Lung (tissue), 12 donors: Measurements from ENCODE around the gene TBC1D22A. TPM values are rescaled to one million over a fixed set of nuclear protein-coding genes. Genes with fewer than 3 reads are reported as not detected.

ENCODE experiments used
- ATAC-seq: fragments of 200-7000 bp; cut with Tn5 transposase; one replicate; pipeline ENCODE4 v1.9.1; 2020; ENCODE audit warnings: moderate number of reproducible peaks; ENCODE audit not compliant: insufficient read depth, low FRiP score
- DNase-seq, 3 donors: peaks; one replicate each; pipeline ENCODE4 v3.0.0-alpha.2; 2013 to 2017
- H3K27ac ChIP-seq, 2 donors: one replicate each; pipeline ENCODE4 v1.5.1; 2013; ENCODE audit warnings: mild to moderate bottlenecking in 2 of 2, moderate library complexity in 2 of 2, control low read depth in 1 of 2, inconsistent platforms in 1 of 2, low read depth in 1 of 2, low read length in 1 of 2
- H3K27me3 ChIP-seq, 3 donors: one replicate each; pipeline ENCODE4 v1.5.1; 2013; ENCODE audit warnings: low read length in 2 of 3; ENCODE audit not compliant: control insufficient read depth in 3 of 3, insufficient read depth in 3 of 3
- H3K36me3 ChIP-seq, 4 donors: one replicate each; pipeline ENCODE4 v1.5.1; 2013; ENCODE audit warnings: low read length in 4 of 4, mild to moderate bottlenecking in 1 of 4, moderate library complexity in 1 of 4; ENCODE audit not compliant: control insufficient read depth in 4 of 4, insufficient read depth in 4 of 4
- H3K4me1 ChIP-seq, 5 donors: one replicate each; pipeline ENCODE4 v1.5.1; 2013; ENCODE audit warnings: low read length in 5 of 5, mild to moderate bottlenecking in 2 of 5, moderate library complexity in 1 of 5; ENCODE audit not compliant: control insufficient read depth in 5 of 5, insufficient read depth in 5 of 5
- H3K4me3 ChIP-seq: one replicate; pipeline ENCODE4 v1.5.1; 2013; ENCODE audit warnings: mild to moderate bottlenecking, control low read depth, moderate library complexity
- H3K9ac ChIP-seq, 2 donors: one replicate each; pipeline ENCODE4 v1.5.1; 2013; ENCODE audit warnings: low read length in 2 of 2, control low read depth in 1 of 2; ENCODE audit not compliant: insufficient read depth in 1 of 2
- H3K9me3 ChIP-seq, 4 donors: one replicate each; pipeline ENCODE4 v1.5.1; 2013; ENCODE audit warnings: low read length in 3 of 4, mild to moderate bottlenecking in 1 of 4, moderate library complexity in 1 of 4; ENCODE audit not compliant: control insufficient read depth in 4 of 4, insufficient read depth in 3 of 4
- WGBS, 2 donors: extraction: QIAGEN DNeasy Blood & Tissue Kit; methylation state at CpG; one replicate each; pipeline ENCODE4 v1.1.7; 2013; 5-methylcytosine and 5-hydroxymethylcytosine counted together
- polyA plus RNA-seq, 2 donors: library from polyadenylated mRNA; stranded (reverse); fragments of 200-250 nt; gene quantifications; one replicate each; pipeline ENCODE4 v1.2.1, GENCODE V29; 2013
- total RNA-seq, 2 donors: library from RNA; depleted of rRNA in 1 of 2; stranded (reverse); fragments of >200 nt in 1 of 2; gene quantifications; one replicate each; pipeline ENCODE4 v1.2.1, GENCODE V29; 2014 to 2021
- TF ChIP-seq, protein P1 (sequence below): IDR thresholded peaks from 2 replicates; pipeline ENCODE4 v1.5.1; 2012; ENCODE audit warnings: mild to moderate bottlenecking; ENCODE audit errors: control extremely low read depth, extremely low read depth
- donor health status: control.
- donor health status: control.
- donor health status: Bipolar disorder and iron deficiency.
- donor health status: healthy.
- donor health status: DM: yes; HTN: yes; CAD: no.

The TBC1D22A gene
- total and polyA plus RNA-seq, 4 donors = 20.2 to 38.4 (median 21.0) TPM

DNA sequence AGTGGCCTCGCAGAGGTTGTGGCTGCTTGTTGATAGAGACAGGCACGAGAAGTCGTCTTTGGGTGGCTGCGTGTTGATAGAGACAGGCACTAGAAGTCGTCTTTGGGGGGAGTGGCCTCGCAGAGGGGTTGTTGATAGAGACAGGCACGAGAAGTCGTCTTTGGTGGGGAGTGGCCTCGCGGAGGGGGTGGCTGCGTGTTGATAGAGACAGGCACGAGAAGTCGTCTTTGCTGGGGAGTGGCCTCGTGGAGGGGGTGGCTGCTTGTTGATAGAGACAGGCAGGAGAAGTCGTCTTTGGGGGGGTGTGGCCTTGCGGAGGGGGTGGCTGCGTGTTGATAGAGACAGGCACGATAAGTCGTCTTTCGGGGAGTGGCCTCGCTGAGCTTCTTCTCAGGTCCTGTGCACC lies 328.8 kb downstream of the TBC1D22A start:
- H3K27me3 ChIP-seq = no peaks in the 10 kb centered on the region
- DNase-seq = no peak
- peaks cover 0 to 22% (median 3%) of the 10 kb centered on the region in 5 donors for H3K4me1 ChIP-seq
- WGBS, 2 donors = 26 to 29% methylated on average over 19 to 21 of the region's 21 CpGs
- no peak overlapping the region for H3K4me3 ChIP-seq
- TF ChIP-seq, protein P1, sequence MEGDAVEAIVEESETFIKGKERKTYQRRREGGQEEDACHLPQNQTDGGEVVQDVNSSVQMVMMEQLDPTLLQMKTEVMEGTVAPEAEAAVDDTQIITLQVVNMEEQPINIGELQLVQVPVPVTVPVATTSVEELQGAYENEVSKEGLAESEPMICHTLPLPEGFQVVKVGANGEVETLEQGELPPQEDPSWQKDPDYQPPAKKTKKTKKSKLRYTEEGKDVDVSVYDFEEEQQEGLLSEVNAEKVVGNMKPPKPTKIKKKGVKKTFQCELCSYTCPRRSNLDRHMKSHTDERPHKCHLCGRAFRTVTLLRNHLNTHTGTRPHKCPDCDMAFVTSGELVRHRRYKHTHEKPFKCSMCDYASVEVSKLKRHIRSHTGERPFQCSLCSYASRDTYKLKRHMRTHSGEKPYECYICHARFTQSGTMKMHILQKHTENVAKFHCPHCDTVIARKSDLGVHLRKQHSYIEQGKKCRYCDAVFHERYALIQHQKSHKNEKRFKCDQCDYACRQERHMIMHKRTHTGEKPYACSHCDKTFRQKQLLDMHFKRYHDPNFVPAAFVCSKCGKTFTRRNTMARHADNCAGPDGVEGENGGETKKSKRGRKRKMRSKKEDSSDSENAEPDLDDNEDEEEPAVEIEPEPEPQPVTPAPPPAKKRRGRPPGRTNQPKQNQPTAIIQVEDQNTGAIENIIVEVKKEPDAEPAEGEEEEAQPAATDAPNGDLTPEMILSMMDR = no peak
- H3K9me3 ChIP-seq = no peaks in the 10 kb centered on the region
- no peak for ATAC-seq
- H3K9ac ChIP-seq = peak overlapping the region in 1 of 2 donors; percentile 40
- H3K36me3 ChIP-seq = no peaks in the 10 kb centered on the region
- H3K27ac ChIP-seq = no peak overlapping the region

DNA sequence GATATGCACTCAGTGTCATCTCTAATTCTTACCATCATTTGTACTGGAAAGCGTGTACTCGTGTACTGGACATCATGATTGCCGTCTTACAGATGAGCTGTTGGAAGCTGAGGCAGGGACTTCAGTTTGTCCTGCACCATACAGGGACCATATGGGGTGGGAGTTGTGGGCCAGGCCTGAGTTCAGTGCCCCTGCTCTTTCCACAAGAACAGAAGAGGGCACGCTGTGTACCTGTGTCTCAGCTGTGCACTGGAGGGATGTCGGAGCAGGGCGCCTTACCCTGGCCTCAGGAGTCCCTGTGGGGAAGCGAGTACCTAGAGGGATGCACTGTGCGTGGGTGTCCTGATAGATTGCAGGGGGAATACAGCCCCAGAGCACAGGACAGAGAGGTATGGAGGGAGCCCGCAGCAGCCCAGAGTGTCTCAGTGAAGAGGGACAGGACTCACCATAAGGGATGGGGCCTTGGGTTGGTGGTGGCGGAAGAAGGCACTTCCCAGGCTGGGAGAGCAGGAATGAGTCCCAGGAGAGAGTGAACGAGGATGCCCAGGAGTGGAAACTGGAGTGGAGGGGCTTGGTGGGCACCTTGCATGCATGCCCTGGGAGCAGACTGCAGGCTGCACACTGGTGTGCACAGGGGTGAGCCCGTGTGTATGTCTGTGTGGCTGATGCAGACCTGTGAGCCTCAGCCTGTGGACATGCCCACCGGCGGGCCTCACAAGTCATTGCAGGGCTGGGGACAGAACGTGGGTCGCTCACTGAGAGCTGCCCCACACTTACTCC lies 329.7 kb downstream of the TBC1D22A start:
- WGBS, 2 donors = 96 to 98% methylated on average over 16 of the region's 16 CpGs
- ATAC-seq (no peak), DNase-seq (no peak)
- Histone ChIP-seq H3K4me1 (peaks cover 0 to 22% (median 3%) of the 10 kb centered on the region in 5 donors), H3K4me3 (no peak overlapping the region), H3K9ac (no peak overlapping the region), H3K27ac (no peak overlapping the region), H3K27me3 (no peaks in the 10 kb centered on the region), H3K9me3 (no peaks in the 10 kb centered on the region), H3K36me3 (no peaks in the 10 kb centered on the region)
- TF ChIP-seq, protein P1 = no peak

DNA sequence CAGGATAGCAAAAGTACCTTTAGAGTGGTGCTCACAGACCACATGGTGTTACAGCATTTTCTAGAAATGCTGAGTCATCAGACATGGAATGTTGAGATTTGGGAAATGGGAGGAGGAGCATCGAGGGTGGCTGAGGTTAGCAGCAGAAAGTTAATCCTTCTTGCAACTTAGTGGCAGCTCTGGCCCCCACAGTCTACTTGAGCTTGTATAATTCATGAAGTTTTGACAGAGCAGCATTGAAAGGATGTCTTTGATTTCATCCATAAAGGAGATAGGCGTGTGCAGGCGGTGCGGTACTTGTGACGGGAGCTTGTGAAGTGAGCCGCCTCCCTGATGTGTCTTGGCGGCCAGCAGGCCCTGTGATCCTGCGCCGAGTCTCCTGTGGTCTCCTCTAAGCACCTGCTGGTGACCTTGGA lies 330.5 kb downstream of the TBC1D22A start:
- TF ChIP-seq, protein P1 = no peak
- Histone ChIP-seq H3K27ac (no peak overlapping the region), H3K9ac (no peak overlapping the region), H3K4me3 (no peak overlapping the region), H3K9me3 (no peaks in the 10 kb centered on the region), H3K4me1 (peaks cover 0 to 22% (median 3%) of the 10 kb centered on the region in 5 donors), H3K27me3 (no peaks in the 10 kb centered on the region), H3K36me3 (no peaks in the 10 kb centered on the region)
- 90 to 95% methylated on average over 9 of the region's 9 CpGs for WGBS, 2 donors
- DNase-seq (peak in 2 of 3 donors; percentile 43 to 46), ATAC-seq (peak; percentile 44)
